A549 (cell line): ENCODE measurements around the gene ABCA7. TPM values are rescaled to one million over a fixed set of nuclear protein-coding genes. Genes with fewer than 3 reads are reported as not detected.

Experiments used
- ATAC-seq, 2 experiments: fragments of 200-7000 bp in 1 of 2; fragments of >200 bp in 1 of 2; cut with Nextera tagmentation in 1 of 2; cut with Tn5 transposase in 1 of 2; 3 replicates each; pipeline versions ENCODE4 v1.8.0 to v1.9.1; 2018 to 2020; ENCODE audit warnings: mild to moderate bottlenecking in 1 of 2, moderate library complexity in 1 of 2
- CTCF ChIA-PET: fragments of 300-600 bp; sonication (Branson Sonifier 250); formaldehyde crosslinking; extraction: SDS; loops from one replicate; lab custom pipeline; 2021; ENCODE audit warnings: antibody characterized with exemption, inconsistent platforms; lab: Yijun Ruan, JAX
- POLR2A ChIA-PET: fragments of 350-600 bp; formaldehyde crosslinking; extraction: SDS; loops from one replicate; lab custom pipeline; 2021; ENCODE audit warnings: antibody characterized with exemption, inconsistent platforms; lab: Yijun Ruan, JAX
- DNase-seq, 2 experiments: peaks; one replicate each; pipeline versions ENCODE4 v3.0.0 to v3.0.0-alpha.2; 2011 to 2016; ENCODE audit warnings: low read depth in 1 of 2, low spot score in 1 of 2
- FAIRE-seq: peaks from 2 replicates; lab custom pipeline; 2011; peaks lifted over from hg19 to GRCh38; lab: Jason Lieb, UNC
- H3K27ac ChIP-seq, 2 experiments: fragments of >200 bp; sonication (Bioruptor Twin); formaldehyde crosslinking; 3 replicates each; pipeline ENCODE4 v1.5.1; 2016 to 2017
- H3K4me1 ChIP-seq: fragments of >200 bp; sonication (Bioruptor Twin); formaldehyde crosslinking; 3 replicates; pipeline ENCODE4 v1.6.1; 2016
- H3K4me2 ChIP-seq: fragments of >200 bp; sonication (Bioruptor Twin); formaldehyde crosslinking; 3 replicates; pipeline ENCODE4 v1.6.1; 2016
- H3K4me3 ChIP-seq: fragments of >200 bp; sonication (Bioruptor Twin); formaldehyde crosslinking; 3 replicates; pipeline ENCODE4 v1.5.1; 2016
- H3K9me3 ChIP-seq: fragments of >200 bp; sonication (Bioruptor Twin); formaldehyde crosslinking; 3 replicates; pipeline ENCODE4 v1.6.1; 2016
- BHLHE40 ChIP-seq: IDR thresholded peaks from 2 replicates; pipeline ENCODE4 v1.6.1; 2012; ENCODE audit warnings: low read depth, low read length, inconsistent platforms
- CBX8 ChIP-seq: fragments of 200-600 bp; sonication (generic); IDR thresholded peaks from 2 replicates; pipeline ENCODE4 v1.6.1; 2016
- CHD2 ChIP-seq: fragments of 150-350 bp; IDR thresholded peaks from 2 replicates; pipeline ENCODE4 v1.6.1; 2014; ENCODE audit warnings: low read length; ENCODE audit not compliant: partially characterized antibody
- CHD4 ChIP-seq: fragments of 200-600 bp; sonication (generic); IDR thresholded peaks from 2 replicates; pipeline ENCODE4 v1.6.1; 2016; ENCODE audit warnings: antibody characterized with exemption, mild to moderate bottlenecking, borderline replicate concordance
- EHMT2 ChIP-seq: fragments of 200-600 bp; sonication (generic); IDR thresholded peaks from 2 replicates; pipeline ENCODE4 v1.6.1; 2016; ENCODE audit warnings: antibody characterized with exemption, low read depth, mild to moderate bottlenecking, moderate library complexity
- EP300 ChIP-seq, 2 experiments: fragments of >200 bp; sonication (Bioruptor Twin); formaldehyde crosslinking; IDR thresholded peaks; 2 replicates in 1 of 2; 3 replicates in 1 of 2; pipeline ENCODE4 v1.6.1; 2016 to 2017
- FOSB ChIP-seq: fragments of 250-450 bp; sonication (Bioruptor Pico); IDR thresholded peaks from 2 replicates; pipeline ENCODE4 v1.5.0; 2020; ENCODE audit warnings: mild to moderate bottlenecking, moderate library complexity
- FOXS1 ChIP-seq: fragments of 250-450 bp; sonication (Bioruptor Pico); IDR thresholded peaks from 2 replicates; pipeline ENCODE4 v1.5.0; 2020; ENCODE audit warnings: mild to moderate bottlenecking, moderate library complexity
- GATA3 ChIP-seq: IDR thresholded peaks from 2 replicates; pipeline ENCODE4 v1.6.1; 2012; ENCODE audit warnings: borderline replicate concordance
- HOXB5 ChIP-seq: fragments of 250-450 bp; sonication (Bioruptor Pico); IDR thresholded peaks from 2 replicates; pipeline ENCODE4 v1.5.0; 2020; ENCODE audit warnings: mild to moderate bottlenecking, moderate library complexity
- JUN ChIP-seq, 2 experiments: fragments of >200 bp; sonication (Bioruptor Twin); formaldehyde crosslinking; IDR thresholded peaks; 2 replicates in 1 of 2; 3 replicates in 1 of 2; pipeline ENCODE4 v1.6.1; 2016 to 2017
- JUNB ChIP-seq: fragments of >200 bp; sonication (Bioruptor Twin); formaldehyde crosslinking; IDR thresholded peaks from 2 replicates; pipeline ENCODE4 v1.6.1; 2016
- KDM1A ChIP-seq: fragments of 200-600 bp; sonication (generic); IDR thresholded peaks from 2 replicates; pipeline ENCODE4 v1.6.1; 2016; ENCODE audit warnings: low read depth, mild to moderate bottlenecking
- KDM5A ChIP-seq: fragments of 200-600 bp; sonication (generic); IDR thresholded peaks from 2 replicates; pipeline ENCODE4 v1.6.1; 2016; ENCODE audit warnings: antibody characterized with exemption, mild to moderate bottlenecking
- MAZ ChIP-seq: fragments of 150-350 bp; IDR thresholded peaks from 2 replicates; pipeline ENCODE4 v1.6.1; 2014; ENCODE audit warnings: antibody characterized with exemption, low read depth, low read length, borderline replicate concordance
- MYC ChIP-seq: IDR thresholded peaks from 2 replicates; pipeline ENCODE4 v1.6.1; 2012; ENCODE audit warnings: mild to moderate bottlenecking, inconsistent platforms, low read length, improper control_type of control experiment, borderline replicate concordance
- PHF8 ChIP-seq: fragments of 200-600 bp; sonication (generic); IDR thresholded peaks from 2 replicates; pipeline ENCODE4 v1.6.1; 2016; ENCODE audit warnings: low read depth, mild to moderate bottlenecking, antibody characterized with exemption, moderate library complexity, borderline replicate concordance
- RCOR1 ChIP-seq: fragments of 150-350 bp; IDR thresholded peaks from 2 replicates; pipeline ENCODE4 v1.6.1; 2014; ENCODE audit warnings: antibody characterized with exemption, low read length, low read depth
- RNF2 ChIP-seq: fragments of 200-600 bp; sonication (generic); IDR thresholded peaks from 2 replicates; pipeline ENCODE4 v1.6.1; 2016; ENCODE audit warnings: low read depth, mild to moderate bottlenecking, antibody characterized with exemption, moderate library complexity, borderline replicate concordance
- SMC3 ChIP-seq: fragments of >200 bp; sonication (Bioruptor Twin); formaldehyde crosslinking; IDR thresholded peaks from 3 replicates; pipeline ENCODE4 v1.6.1; 2018; ENCODE audit warnings: inconsistent platforms
- TP53 ChIP-seq: fragments of 250-450 bp; sonication (Bioruptor Pico); IDR thresholded peaks from 2 replicates; pipeline ENCODE4 v1.5.0; 2021; ENCODE audit warnings: mild to moderate bottlenecking, moderate library complexity
- WGBS: methylation state at CpG from one replicate; pipeline ENCODE4 v1.1.6; 2017; ENCODE audit errors: missing lambda C conversion rate; 5-methylcytosine and 5-hydroxymethylcytosine counted together
- polyA plus RNA-seq, 4 experiments: library from polyadenylated mRNA; depleted of rRNA in 3 of 4; stranded (reverse); fragments of >200 nt; fragmentation: RNase III in 1 of 4; extraction: RNeasy Plus Mini Kit Qiagen cat#74134 plus additional on column Dnase treatment in 1 of 4; gene quantifications; 2 replicates in 3 of 4; 3 replicates in 1 of 4; pipeline ENCODE4 v1.2.3, GENCODE V29; 2011 to 2017
- TF ChIP-seq, protein P1 (sequence below): fragments of 250-450 bp; sonication (Bioruptor Pico); IDR thresholded peaks from 2 replicates; pipeline ENCODE4 v1.5.0; 2021; ENCODE audit warnings: mild to moderate bottlenecking, moderate library complexity, borderline replicate concordance
- TF ChIP-seq, protein P2 (sequence below): IDR thresholded peaks from 2 replicates; pipeline ENCODE4 v1.6.1; 2012; ENCODE audit warnings: low read depth, borderline replicate concordance

Gene ABCA7
- polyA plus RNA-seq, 2 of the 4 experiments (the other 2 are of a cell fraction): 5.0 to 13.5 TPM

DNA sequence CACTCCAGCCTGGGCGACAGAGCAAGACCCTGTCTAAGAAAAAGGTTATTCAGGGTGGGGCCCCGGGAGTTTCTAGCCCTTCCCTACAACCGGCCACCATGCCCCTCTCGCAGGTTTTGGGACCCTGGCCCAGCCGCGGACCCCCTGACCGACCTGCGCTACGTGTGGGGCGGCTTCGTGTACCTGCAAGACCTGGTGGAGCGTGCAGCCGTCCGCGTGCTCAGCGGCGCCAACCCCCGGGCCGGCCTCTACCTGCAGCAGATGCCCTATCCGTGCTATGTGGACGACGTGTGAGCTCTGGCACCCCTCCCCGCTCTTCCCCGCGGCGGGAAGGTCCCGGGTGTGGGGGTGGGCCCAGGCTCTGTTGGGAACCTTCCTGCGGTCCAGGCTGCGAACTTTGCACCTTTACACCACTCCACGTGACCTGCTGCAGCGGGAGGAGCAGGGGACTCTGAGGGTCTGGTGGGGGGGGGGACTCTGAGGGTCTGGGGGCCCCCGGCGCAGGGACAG, 6.3 kb downstream of the ABCA7 start:
- FAIRE-seq: no peak
- peaks cover 19% of the 10 kb centered on the region for H3K4me1 ChIP-seq
- no peaks in the 10 kb centered on the region for H3K9me3 ChIP-seq
- no peak overlapping the region for H3K4me2 ChIP-seq
- TF ChIP-seq MYC: no peak
- TF ChIP-seq PHF8: no peak
- TF ChIP-seq RNF2: no peak
- TF ChIP-seq GATA3: no peak
- no peak for TF ChIP-seq FOXS1 (CRISPR knock-in tag)
- TF ChIP-seq HOXB5: no peak
- TF ChIP-seq CBX8: no peak
- TF ChIP-seq, protein P1, sequence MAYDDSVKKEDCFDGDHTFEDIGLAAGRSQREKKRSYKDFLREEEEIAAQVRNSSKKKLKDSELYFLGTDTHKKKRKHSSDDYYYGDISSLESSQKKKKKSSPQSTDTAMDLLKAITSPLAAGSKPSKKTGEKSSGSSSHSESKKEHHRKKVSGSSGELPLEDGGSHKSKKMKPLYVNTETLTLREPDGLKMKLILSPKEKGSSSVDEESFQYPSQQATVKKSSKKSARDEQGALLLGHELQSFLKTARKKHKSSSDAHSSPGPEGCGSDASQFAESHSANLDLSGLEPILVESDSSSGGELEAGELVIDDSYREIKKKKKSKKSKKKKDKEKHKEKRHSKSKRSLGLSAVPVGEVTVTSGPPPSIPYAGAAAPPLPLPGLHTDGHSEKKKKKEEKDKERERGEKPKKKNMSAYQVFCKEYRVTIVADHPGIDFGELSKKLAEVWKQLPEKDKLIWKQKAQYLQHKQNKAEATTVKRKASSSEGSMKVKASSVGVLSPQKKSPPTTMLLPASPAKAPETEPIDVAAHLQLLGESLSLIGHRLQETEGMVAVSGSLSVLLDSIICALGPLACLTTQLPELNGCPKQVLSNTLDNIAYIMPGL (CRISPR knock-in tag): no peak
- TF ChIP-seq JUN (IDR thresholded peaks at IDR 0.05): no peak
- no peak overlapping the region for H3K27ac ChIP-seq
- DNase-seq: no peak
- CTCF ChIA-PET: no interaction called here
- POLR2A ChIA-PET: no interaction called here
- no peak overlapping the region for H3K4me3 ChIP-seq
- ATAC-seq: no peak
- 75% methylated on average over 8 of the region's 33 CpGs for WGBS

DNA sequence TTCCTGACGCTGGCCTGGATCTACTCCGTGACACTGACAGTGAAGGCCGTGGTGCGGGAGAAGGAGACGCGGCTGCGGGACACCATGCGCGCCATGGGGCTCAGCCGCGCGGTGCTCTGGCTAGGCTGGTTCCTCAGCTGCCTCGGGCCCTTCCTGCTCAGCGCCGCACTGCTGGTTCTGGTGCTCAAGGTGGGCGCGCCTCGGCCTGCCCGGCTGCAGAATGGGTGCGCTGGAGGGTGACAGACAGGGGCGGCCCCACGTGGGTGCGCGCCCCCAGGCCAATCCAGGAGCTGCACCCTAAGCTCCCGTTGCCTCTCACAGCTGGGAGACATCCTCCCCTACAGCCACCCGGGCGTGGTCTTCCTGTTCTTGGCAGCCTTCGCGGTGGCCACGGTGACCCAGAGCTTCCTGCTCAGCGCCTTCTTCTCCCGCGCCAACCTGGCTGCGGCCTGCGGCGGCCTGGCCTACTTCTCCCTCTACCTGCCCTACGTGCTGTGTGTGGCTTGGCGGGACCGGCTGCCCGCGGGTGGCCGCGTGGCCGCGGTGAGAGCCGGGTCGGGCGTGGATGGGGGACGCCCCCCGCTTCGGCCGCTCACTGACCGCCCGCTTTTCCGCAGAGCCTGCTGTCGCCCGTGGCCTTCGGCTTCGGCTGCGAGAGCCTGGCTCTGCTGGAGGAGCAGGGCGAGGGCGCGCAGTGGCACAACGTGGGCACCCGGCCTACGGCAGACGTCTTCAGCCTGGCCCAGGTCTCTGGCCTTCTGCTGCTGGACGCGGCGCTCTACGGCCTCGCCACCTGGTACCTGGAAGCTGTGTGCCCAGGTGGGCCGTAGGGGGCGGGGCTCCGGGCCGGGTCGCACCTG, 7.2 kb downstream of the ABCA7 start:
- H3K4me3 ChIP-seq: no peak overlapping the region
- WGBS: 88% methylated on average over 24 of the region's 77 CpGs
- H3K4me2 ChIP-seq: no peak overlapping the region
- peaks cover 13% of the 10 kb centered on the region for H3K4me1 ChIP-seq
- no peaks in the 10 kb centered on the region for H3K9me3 ChIP-seq
- no peak overlapping the region for H3K27ac ChIP-seq
- DNase-seq: no peak
- no peak for FAIRE-seq
- TF ChIP-seq RCOR1 (no peak), BHLHE40 (no peak), MAZ (no peak), EHMT2 (no peak), RNF2 (no peak), FOSB (CRISPR knock-in tag) (no peak), EP300 (IDR thresholded peaks at IDR 0.05) (no peak), KDM1A (no peak), KDM5A (no peak), SMC3 (no peak), GATA3 (no peak), CHD2 (no peak), TP53 (no peak), JUNB (no peak), CHD4 (no peak)
- TF ChIP-seq, protein P2, sequence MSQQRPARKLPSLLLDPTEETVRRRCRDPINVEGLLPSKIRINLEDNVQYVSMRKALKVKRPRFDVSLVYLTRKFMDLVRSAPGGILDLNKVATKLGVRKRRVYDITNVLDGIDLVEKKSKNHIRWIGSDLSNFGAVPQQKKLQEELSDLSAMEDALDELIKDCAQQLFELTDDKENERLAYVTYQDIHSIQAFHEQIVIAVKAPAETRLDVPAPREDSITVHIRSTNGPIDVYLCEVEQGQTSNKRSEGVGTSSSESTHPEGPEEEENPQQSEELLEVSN: no peak
- CTCF ChIA-PET: interaction anchor here (1.1 kb wide), 1 partner anchor 13 kb away, joined by 4 read pairs; no protein-coding TSS in a partner anchor
- POLR2A ChIA-PET: no interaction called here
- no peak for ATAC-seq
